HEK293 (cell line): ENCODE measurements around the gene OGFOD2.

Experiments
- CTCF ChIA-PET: fragments of 350-600 bp; formaldehyde crosslinking; extraction: SDS; loops from one replicate; lab custom pipeline; 2021; ENCODE audit warnings: antibody characterized with exemption; lab: Yijun Ruan, JAX
- POLR2A ChIA-PET: fragments of 300-600 bp; formaldehyde crosslinking; extraction: SDS; loops from one replicate; lab custom pipeline; 2020; ENCODE audit warnings: antibody characterized with exemption, inconsistent platforms; lab: Yijun Ruan, JAX
- H3K27ac ChIP-seq: fragments of 200-500 bp; sonication (Bioruptor generic); 2 replicates; pipeline ENCODE4 v1.5.1; 2014; ENCODE audit warnings: low read depth, low read length, control low read depth, inconsistent platforms; ENCODE audit errors: extremely low read depth
- H3K36me3 ChIP-seq, 2 experiments: fragments of 200-500 bp in 1 of 2; sonication (Bioruptor generic) in 1 of 2; 1 replicate in 1 of 2; 2 replicates in 1 of 2; pipeline ENCODE4 v1.5.1; 2014 to 2017; ENCODE audit warnings: inconsistent platforms in 2 of 2, low read length in 2 of 2; ENCODE audit not compliant: control insufficient read depth in 2 of 2, insufficient read depth in 1 of 2
- H3K4me1 ChIP-seq: fragments of 200-500 bp; sonication (Bioruptor generic); 2 replicates; pipeline ENCODE4 v1.5.1; 2014; ENCODE audit warnings: mild to moderate bottlenecking, low read length, inconsistent platforms; ENCODE audit not compliant: control insufficient read depth, insufficient read depth
- H3K4me3 ChIP-seq: 2 replicates; pipeline ENCODE4 v1.5.1; 2011; ENCODE audit warnings: low read depth, mild to moderate bottlenecking, control low read depth, low read length, moderate library complexity
- H3K9me3 ChIP-seq: fragments of 200-500 bp; sonication (Bioruptor generic); 2 replicates; pipeline ENCODE4 v1.5.1; 2014; ENCODE audit warnings: low read depth, low read length, inconsistent platforms; ENCODE audit not compliant: control insufficient read depth, insufficient read depth
- BCL11B ChIP-seq: fragments of 450-650 bp; formaldehyde crosslinking; IDR thresholded peaks from 2 replicates; pipeline ENCODE4 v1.5.1; 2016; ENCODE audit warnings: low read depth, missing biosample characterization, missing genetic modification characterization
- EGR2 ChIP-seq: fragments of 450-650 bp; formaldehyde crosslinking; IDR thresholded peaks from 2 replicates; pipeline ENCODE4 v1.5.1; 2016; ENCODE audit warnings: low read depth, missing biosample characterization, missing genetic modification characterization
- GLIS1 ChIP-seq: fragments of 450-650 bp; formaldehyde crosslinking; IDR thresholded peaks from 2 replicates; pipeline ENCODE4 v1.5.1; 2016; ENCODE audit warnings: missing biosample characterization, missing genetic modification characterization
- HOXD13 ChIP-seq: sonication (generic); formaldehyde crosslinking; IDR thresholded peaks from 2 replicates; pipeline ENCODE4 v1.8.0; 2022; ENCODE audit warnings: missing genetic modification reagents, borderline replicate concordance
- KLF1 ChIP-seq: fragments of 450-650 bp; formaldehyde crosslinking; IDR thresholded peaks from 2 replicates; pipeline ENCODE4 v1.5.1; 2016; ENCODE audit warnings: missing biosample characterization, missing genetic modification characterization
- MYNN ChIP-seq: fragments of 450-650 bp; formaldehyde crosslinking; IDR thresholded peaks from 2 replicates; pipeline ENCODE4 v1.5.1; 2016; ENCODE audit warnings: missing biosample characterization, missing genetic modification characterization, borderline replicate concordance
- MZF1 ChIP-seq: fragments of 450-650 bp; formaldehyde crosslinking; IDR thresholded peaks from 2 replicates; pipeline ENCODE4 v1.5.1; 2017; ENCODE audit warnings: missing biosample characterization, missing genetic modification characterization, borderline replicate concordance
- SP2 ChIP-seq: fragments of 450-650 bp; formaldehyde crosslinking; IDR thresholded peaks from 2 replicates; pipeline ENCODE4 v1.5.1; 2016; ENCODE audit warnings: missing biosample characterization, missing genetic modification characterization
- SP7 ChIP-seq: fragments of 450-650 bp; formaldehyde crosslinking; IDR thresholded peaks from 2 replicates; pipeline ENCODE4 v1.5.1; 2016; ENCODE audit warnings: missing biosample characterization, missing genetic modification characterization
- ZBTB20 ChIP-seq: fragments of 450-650 bp; formaldehyde crosslinking; IDR thresholded peaks from 2 replicates; pipeline ENCODE4 v1.5.1; 2016; ENCODE audit warnings: missing biosample characterization, missing genetic modification characterization
- ZNF146 ChIP-seq: fragments of 450-650 bp; formaldehyde crosslinking; IDR thresholded peaks from 2 replicates; pipeline ENCODE4 v1.5.1; 2016; ENCODE audit warnings: missing biosample characterization, missing genetic modification characterization
- ZNF23 ChIP-seq: fragments of 450-650 bp; formaldehyde crosslinking; IDR thresholded peaks from 2 replicates; pipeline ENCODE4 v1.5.1; 2016; ENCODE audit warnings: missing biosample characterization, missing genetic modification characterization, borderline replicate concordance
- ZNF24 ChIP-seq: fragments of 450-650 bp; formaldehyde crosslinking; IDR thresholded peaks from 2 replicates; pipeline ENCODE4 v1.5.1; 2016; ENCODE audit warnings: missing biosample characterization, missing genetic modification characterization
- ZNF292 ChIP-seq: fragments of 450-650 bp; formaldehyde crosslinking; IDR thresholded peaks from 2 replicates; pipeline ENCODE4 v1.5.1; 2016; ENCODE audit warnings: low read depth, missing biosample characterization, missing genetic modification characterization, borderline replicate concordance
- ZNF37A ChIP-seq: fragments of 450-650 bp; IDR thresholded peaks from 2 replicates; pipeline ENCODE4 v1.5.1; 2018; ENCODE audit warnings: missing biosample characterization, missing genetic modification characterization
- ZNF558 ChIP-seq: fragments of 450-650 bp; formaldehyde crosslinking; IDR thresholded peaks from 2 replicates; pipeline ENCODE4 v1.5.1; 2016; ENCODE audit warnings: missing biosample characterization, missing genetic modification characterization
- ZNF777 ChIP-seq: fragments of 450-650 bp; formaldehyde crosslinking; IDR thresholded peaks from 2 replicates; pipeline ENCODE4 v1.5.1; 2017; ENCODE audit warnings: missing biosample characterization, missing genetic modification characterization, borderline replicate concordance
- ZNF837 ChIP-seq: fragments of 450-650 bp; formaldehyde crosslinking; IDR thresholded peaks from 2 replicates; pipeline ENCODE4 v1.5.1; 2016; ENCODE audit warnings: missing biosample characterization, missing genetic modification characterization
- ZNF843 ChIP-seq: fragments of 450-650 bp; formaldehyde crosslinking; IDR thresholded peaks from 2 replicates; pipeline ENCODE4 v1.5.1; 2016; ENCODE audit warnings: missing biosample characterization, missing genetic modification characterization
- ZSCAN23 ChIP-seq: fragments of 450-650 bp; formaldehyde crosslinking; IDR thresholded peaks from 2 replicates; pipeline ENCODE4 v1.5.1; 2016; ENCODE audit warnings: missing biosample characterization, missing genetic modification characterization
- TF ChIP-seq, protein P1 (sequence below): fragments of 450-650 bp; formaldehyde crosslinking; IDR thresholded peaks from 2 replicates; pipeline ENCODE4 v1.5.1; 2016; ENCODE audit warnings: missing biosample characterization, missing genetic modification characterization
- TF ChIP-seq, protein P2 (sequence below): fragments of 450-650 bp; formaldehyde crosslinking; IDR thresholded peaks from 2 replicates; pipeline ENCODE4 v1.5.1; 2016; ENCODE audit warnings: missing biosample characterization, missing genetic modification characterization
- TF ChIP-seq, protein P3 (sequence below): fragments of 450-650 bp; formaldehyde crosslinking; IDR thresholded peaks from 2 replicates; pipeline ENCODE4 v1.5.1; 2016; ENCODE audit warnings: missing biosample characterization, missing genetic modification characterization
- TF ChIP-seq, protein P4 (sequence below): fragments of 450-650 bp; formaldehyde crosslinking; IDR thresholded peaks from 2 replicates; pipeline ENCODE4 v1.5.1; 2016; ENCODE audit warnings: missing biosample characterization, missing genetic modification characterization
- TF ChIP-seq, protein P5 (sequence below): fragments of 450-650 bp; formaldehyde crosslinking; IDR thresholded peaks from 2 replicates; pipeline ENCODE4 v1.5.1; 2016; ENCODE audit warnings: missing biosample characterization, missing genetic modification characterization

The OGFOD2 gene

DNA sequence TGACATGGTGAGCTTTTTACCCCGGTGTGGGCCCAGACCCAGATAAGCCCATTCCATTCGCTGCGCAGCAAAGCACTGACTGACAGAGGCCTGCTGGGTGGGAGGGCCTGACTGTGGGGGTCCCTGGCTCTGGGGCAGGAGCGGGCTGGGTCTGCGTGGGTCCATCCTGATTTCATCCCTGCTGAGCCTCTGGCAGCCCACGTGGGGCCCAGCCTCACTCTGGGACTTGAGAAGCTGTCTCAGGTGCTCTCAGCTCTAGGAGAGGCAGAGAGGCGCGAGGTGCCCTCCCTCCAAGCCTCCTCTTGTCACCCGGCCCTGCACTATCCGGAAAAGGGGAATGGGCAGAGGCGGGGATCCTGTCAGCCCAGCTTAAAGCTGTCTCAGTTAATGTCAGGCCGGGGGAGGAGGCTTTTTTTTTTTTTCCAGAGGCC is 9.7 kb upstream of the OGFOD2 start:
- TF ChIP-seq ZNF146 (no peak), BCL11B (tag by site-specific recombination) (no peak), GLIS1 (tag by site-specific recombination) (peak; percentile 74), ZSCAN23 (no peak), EGR2 (tag by site-specific recombination) (peak; percentile 36; the same call in 1 of the 2 replicates), MZF1 (tag by site-specific recombination) (0 out of 2 replicates have a peak, but pooled peaks have one; percentile 71), ZNF558 (tag by site-specific recombination) (no peak), SP7 (tag by site-specific recombination) (no peak), MYNN (no peak), SP2 (tag by site-specific recombination) (peak; percentile 51), ZNF37A (no peak), ZNF23 (tag by site-specific recombination) (no peak)
- TF ChIP-seq, protein P1, sequence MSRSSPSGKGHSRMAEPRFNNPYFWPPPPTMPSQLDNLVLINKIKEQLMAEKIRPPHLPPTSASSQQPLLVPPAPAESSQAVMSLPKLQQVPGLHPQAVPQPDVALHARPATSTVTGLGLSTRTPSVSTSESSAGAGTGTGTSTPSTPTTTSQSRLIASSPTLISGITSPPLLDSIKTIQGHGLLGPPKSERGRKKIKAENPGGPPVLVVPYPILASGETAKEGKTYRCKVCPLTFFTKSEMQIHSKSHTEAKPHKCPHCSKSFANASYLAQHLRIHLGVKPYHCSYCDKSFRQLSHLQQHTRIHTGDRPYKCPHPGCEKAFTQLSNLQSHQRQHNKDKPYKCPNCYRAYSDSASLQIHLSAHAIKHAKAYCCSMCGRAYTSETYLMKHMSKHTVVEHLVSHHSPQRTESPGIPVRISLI (tag by site-specific recombination) = no peak
- no peak overlapping the region for H3K4me3 ChIP-seq
- ChIA-PET POLR2A (interaction anchor here (0.7 to 2.6 kb wide), 6 partner anchors 10 to 515 kb away, joined by 3 to 36 read pairs (median 6); partner anchors contain the start of genes MPHOSPH9, MTRFR and OGFOD2), CTCF (interaction anchor here (0.5 to 1.5 kb wide), 5 partner anchors 11 to 1332 kb away, joined by 3 to 6 read pairs (median 3); no protein-coding TSS in a partner anchor)
- H3K27ac ChIP-seq = peak overlapping the region; percentile 48; the same call in 1 of the 2 replicates
- no peaks in the 10 kb centered on the region for H3K9me3 ChIP-seq
- H3K4me1 ChIP-seq = peaks cover 12% of the 10 kb centered on the region
- H3K36me3 ChIP-seq = peaks cover 0 to under 1% of the 10 kb centered on the region in 2 experiments; a peak in 2 of 3 replicates

DNA sequence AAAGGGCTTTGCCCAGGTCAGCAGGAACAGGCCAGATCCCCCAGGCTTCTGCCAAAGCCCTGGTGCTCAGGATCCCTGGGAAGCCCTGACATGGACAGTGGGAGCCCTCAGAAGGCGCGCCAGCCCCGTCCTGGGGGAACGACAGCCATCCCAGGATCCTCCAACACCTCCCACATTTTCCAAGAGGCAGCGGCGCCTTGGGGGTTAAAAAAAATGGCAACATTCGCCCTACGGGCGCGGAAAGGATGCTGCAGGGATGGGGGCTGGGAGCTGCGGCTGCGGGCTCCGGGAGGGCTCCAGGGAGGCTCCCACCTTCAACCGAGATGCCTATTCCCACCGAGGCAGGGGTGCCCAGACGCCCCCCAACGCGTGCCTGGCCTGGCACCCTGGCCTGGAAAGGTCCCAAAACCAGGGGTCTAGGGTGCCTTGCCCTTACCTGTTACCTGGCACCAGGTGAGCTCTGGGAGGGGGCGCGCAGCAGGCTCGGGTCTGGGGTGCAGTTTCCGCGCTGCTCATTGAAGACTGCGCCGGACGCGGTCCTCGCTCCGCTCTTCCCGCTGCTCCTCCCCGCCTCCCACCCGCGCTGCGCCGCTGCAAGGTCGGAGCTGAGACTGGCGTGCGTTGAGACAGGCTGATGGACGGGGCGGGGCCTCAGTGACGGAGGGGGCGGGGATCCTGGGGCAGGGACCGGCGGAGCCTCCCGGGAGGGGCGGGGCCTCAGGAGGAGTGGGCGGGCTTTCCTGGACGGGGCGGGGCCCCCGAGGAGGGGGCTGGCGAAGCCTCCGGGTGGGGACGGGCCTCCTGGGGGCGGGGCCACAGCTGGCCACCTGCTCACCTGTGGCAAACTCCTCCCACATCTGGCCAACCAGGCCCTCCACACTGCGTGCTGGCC is 8.9 kb upstream of the OGFOD2 start, which contains the start of gene ABCB9:
ABCB9 (minus strand) TSS at position 613 of the 892 bp plus-strand sequence. CDS start 6,228 bp downstream, outside the sequence.
- peaks cover 12% of the 10 kb centered on the region for H3K4me1 ChIP-seq
- peak within 1 kb of the TSS; percentile 71 for H3K4me3 ChIP-seq
- H3K36me3 ChIP-seq = no peaks in the 10 kb centered on the region
- ChIA-PET CTCF (interaction anchor here (0.5 to 1.5 kb wide), 6 partner anchors 12 to 1331 kb away, joined by 3 to 5 read pairs (median 3); no protein-coding TSS in a partner anchor), POLR2A (interaction anchor here (0.5 to 2.6 kb wide), 18 partner anchors 9 to 687 kb away, joined by 3 to 36 read pairs (median 4); partner anchors contain the start of genes ARL6IP4, MPHOSPH9, MTRFR and OGFOD2)
- no peaks in the 10 kb centered on the region for H3K9me3 ChIP-seq
- H3K27ac ChIP-seq = peak within 1 kb of the TSS; percentile 48; the same call in 1 of the 2 replicates
- TF ChIP-seq HOXD13 (CRISPR knock-in tag) (no peak), ZBTB20 (tag by site-specific recombination) (peak; percentile 72; the same call in 1 of the 2 replicates), ZNF837 (tag by site-specific recombination) (0 out of 2 replicates have a peak, but pooled peaks have one; percentile 70), KLF1 (tag by site-specific recombination) (no peak), ZNF777 (tag by site-specific recombination) (no peak), ZNF843 (tag by site-specific recombination) (no peak), ZNF292 (no peak), ZNF24 (tag by site-specific recombination) (no peak)
- TF ChIP-seq, protein P2, sequence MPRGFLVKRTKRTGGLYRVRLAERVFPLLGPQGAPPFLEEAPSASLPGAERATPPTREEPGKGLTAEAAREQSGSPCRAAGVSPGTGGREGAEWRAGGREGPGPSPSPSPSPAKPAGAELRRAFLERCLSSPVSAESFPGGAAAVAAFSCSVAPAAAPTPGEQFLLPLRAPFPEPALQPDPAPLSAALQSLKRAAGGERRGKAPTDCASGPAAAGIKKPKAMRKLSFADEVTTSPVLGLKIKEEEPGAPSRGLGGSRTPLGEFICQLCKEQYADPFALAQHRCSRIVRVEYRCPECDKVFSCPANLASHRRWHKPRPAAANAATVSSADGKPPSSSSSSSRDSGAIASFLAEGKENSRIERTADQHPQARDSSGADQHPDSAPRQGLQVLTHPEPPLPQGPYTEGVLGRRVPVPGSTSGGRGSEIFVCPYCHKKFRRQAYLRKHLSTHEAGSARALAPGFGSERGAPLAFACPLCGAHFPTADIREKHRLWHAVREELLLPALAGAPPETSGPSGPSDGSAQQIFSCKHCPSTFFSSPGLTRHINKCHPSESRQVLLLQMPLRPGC (tag by site-specific recombination) = 0 out of 2 replicates have a peak, but pooled peaks have one; percentile 39
- TF ChIP-seq, protein P3, sequence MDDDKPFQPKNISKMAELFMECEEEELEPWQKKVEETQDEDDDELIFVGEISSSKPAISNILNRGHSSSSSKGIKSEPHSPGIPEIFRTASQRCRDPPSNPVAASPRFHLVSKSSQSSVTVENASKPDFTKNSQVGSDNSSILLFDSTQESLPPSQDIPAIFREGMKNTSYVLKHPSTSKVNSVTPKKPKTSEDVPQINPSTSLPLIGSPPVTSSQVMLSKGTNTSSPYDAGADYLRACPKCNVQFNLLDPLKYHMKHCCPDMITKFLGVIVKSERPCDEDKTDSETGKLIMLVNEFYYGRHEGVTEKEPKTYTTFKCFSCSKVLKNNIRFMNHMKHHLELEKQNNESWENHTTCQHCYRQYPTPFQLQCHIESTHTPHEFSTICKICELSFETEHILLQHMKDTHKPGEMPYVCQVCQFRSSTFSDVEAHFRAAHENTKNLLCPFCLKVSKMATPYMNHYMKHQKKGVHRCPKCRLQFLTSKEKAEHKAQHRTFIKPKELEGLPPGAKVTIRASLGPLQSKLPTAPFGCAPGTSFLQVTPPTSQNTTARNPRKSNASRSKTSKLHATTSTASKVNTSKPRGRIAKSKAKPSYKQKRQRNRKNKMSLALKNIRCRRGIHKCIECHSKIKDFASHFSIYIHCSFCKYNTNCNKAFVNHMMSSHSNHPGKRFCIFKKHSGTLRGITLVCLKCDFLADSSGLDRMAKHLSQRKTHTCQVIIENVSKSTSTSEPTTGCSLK (tag by site-specific recombination) = no peak
- TF ChIP-seq, protein P4, sequence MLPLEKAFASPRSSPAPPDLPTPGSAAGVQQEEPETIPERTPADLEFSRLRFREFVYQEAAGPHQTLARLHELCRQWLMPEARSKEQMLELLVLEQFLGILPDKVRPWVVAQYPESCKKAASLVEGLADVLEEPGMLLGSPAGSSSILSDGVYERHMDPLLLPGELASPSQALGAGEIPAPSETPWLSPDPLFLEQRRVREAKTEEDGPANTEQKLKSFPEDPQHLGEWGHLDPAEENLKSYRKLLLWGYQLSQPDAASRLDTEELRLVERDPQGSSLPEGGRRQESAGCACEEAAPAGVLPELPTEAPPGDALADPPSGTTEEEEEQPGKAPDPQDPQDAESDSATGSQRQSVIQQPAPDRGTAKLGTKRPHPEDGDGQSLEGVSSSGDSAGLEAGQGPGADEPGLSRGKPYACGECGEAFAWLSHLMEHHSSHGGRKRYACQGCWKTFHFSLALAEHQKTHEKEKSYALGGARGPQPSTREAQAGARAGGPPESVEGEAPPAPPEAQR (tag by site-specific recombination) = no peak
- TF ChIP-seq, protein P5, sequence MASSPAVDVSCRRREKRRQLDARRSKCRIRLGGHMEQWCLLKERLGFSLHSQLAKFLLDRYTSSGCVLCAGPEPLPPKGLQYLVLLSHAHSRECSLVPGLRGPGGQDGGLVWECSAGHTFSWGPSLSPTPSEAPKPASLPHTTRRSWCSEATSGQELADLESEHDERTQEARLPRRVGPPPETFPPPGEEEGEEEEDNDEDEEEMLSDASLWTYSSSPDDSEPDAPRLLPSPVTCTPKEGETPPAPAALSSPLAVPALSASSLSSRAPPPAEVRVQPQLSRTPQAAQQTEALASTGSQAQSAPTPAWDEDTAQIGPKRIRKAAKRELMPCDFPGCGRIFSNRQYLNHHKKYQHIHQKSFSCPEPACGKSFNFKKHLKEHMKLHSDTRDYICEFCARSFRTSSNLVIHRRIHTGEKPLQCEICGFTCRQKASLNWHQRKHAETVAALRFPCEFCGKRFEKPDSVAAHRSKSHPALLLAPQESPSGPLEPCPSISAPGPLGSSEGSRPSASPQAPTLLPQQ (tag by site-specific recombination) = 0 out of 2 replicates have a peak, but pooled peaks have one; percentile 14
